AG20443 (cell line): Measurements from ENCODE around the gene STRBP.
A peak's percentile ranks its signal among the peaks of the same experiment; 100 is the strongest.
"Not testable (repeated sequence)": the region's sequence is repeated elsewhere in the genome, so short reads cannot be mapped to it uniquely, and the experiment has no call there.

Source experiments
- DNase-seq: peaks from one replicate; pipeline ENCODE4 v3.0.0; 2012; ENCODE audit warnings: low spot score, mixed read lengths

STRBP gene

DNA sequence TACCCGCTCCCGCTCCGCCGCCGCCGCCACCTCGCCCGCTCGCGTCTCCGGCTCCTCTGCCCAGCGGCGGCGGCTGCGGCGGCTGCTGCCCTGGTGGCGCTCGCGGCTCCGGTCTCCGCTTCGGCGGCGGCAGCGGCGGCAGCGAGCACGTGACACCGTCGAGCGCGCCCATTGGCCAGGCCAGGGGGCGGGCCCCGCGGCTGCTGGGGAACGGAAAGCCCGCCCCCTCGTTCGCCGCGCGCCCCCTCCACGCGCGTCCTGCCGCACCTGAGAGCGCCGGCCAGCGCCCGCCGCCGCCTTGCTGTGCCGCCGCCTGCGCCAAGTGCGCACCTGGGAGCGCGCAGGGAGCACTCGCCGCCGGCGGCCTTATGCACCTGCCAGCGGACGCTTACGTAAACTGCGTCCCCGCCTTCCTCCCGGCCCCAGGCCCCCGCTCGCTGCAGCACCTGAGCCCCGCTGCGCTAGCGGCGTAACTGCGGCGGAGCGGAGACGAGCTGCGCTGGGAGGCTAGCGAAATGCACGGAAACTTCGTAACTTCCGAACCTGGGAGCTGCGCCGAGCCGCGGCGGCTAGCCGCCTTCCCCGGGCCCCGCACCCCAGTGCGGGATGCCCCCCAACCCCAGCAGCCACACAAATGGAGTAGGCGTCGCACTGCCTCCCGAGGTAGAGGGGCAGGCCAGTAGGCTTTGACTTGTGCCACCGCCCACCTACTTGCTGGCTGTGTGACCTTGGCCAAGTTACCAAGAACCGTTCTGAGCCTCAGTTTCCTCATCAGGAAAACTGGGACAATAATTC, at the start of gene STRBP:
STRBP (minus strand) TSS at position 122 of the 795 bp plus-strand sequence. CDS start 84,452 bp downstream, outside the sequence.
- DNase-seq = peak; percentile 99

GRCh38 chr9:123316053-123316718, 47.8 kb upstream of the STRBP start:
- DNase-seq = no peak

GRCh38 chr9:123315635-123316034, 47.2 kb upstream of the STRBP start:
- no peak for DNase-seq

DNA sequence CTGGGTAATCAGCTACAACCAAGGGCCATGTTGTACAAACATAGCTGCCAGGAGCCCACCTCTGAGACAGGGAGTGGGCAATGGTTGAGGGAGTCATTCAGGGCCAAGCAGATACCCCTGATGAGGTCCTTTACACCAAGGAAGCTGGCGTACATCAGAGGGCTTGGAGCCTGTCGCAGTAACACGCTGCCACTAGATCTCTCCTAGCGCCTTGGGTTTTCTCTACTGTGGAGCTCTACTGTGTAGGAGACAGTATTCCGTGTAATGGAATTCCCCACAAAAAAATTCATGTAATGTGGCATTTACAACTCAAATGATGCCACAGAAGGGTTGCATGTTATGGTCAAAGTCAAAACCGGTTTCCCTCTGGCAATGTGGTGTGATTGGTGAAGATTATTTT, 46.2 kb upstream of the STRBP start:
- no peak for DNase-seq

- no peak for DNase-seq
Observed at GRCh38 chr9:123312306-123312877, 44.0 kb upstream of the STRBP start.

- DNase-seq = no peak
Observed at GRCh38 chr9:123311250-123311752, 42.9 kb upstream of the STRBP start.

GRCh38 chr9:123310551-123311249, 42.3 kb upstream of the STRBP start:
- DNase-seq = no peak

- no peak for DNase-seq
Observed at GRCh38 chr9:123309611-123310010, 41.2 kb upstream of the STRBP start.

DNA sequence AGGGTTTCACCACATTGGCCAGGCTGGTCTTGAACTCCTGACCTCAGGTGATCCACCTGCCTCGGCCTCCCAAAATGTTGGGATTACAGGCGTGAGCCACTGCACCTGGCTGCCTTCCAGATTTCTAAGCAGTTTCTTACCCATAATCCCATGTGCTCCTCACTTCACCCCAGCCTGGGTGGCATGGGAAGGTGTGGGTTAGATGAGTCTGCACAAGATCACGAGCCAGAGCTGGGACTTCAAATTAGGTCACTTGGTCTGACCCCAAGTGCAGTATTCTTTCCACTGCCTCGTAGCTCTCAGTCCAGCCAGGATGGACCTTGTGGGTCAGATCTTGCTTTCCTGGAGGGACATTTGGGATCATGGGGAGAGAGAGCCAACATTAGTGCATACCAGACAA, 37.5 kb upstream of the STRBP start:
- DNase-seq = no peak

- no peak for DNase-seq
Observed at GRCh38 chr9:123304340-123304691, 35.9 kb upstream of the STRBP start.

- no peak for DNase-seq
Observed at GRCh38 chr9:123302348-123303214, 34.2 kb upstream of the STRBP start.

DNA sequence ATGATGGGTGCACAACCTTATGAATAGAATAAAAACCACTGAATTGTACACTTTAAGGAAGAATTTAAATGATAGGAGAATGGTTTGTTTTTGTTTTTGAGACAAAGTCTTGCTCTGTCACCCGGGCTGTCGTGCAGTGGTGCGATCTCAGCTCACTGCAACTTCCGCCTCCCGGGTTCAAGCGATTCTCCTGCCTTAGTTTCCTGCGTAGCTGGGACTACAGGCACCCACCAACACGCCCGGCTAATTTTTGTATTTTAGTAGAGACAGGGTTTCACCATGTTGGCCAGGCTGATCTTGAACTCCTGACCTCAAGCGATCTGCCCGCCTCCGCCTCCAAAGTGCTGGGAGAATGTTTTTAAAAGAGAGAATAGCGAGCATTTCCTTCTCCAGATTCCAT, 33.5 kb upstream of the STRBP start:
- DNase-seq = not testable (repeated sequence)

DNA sequence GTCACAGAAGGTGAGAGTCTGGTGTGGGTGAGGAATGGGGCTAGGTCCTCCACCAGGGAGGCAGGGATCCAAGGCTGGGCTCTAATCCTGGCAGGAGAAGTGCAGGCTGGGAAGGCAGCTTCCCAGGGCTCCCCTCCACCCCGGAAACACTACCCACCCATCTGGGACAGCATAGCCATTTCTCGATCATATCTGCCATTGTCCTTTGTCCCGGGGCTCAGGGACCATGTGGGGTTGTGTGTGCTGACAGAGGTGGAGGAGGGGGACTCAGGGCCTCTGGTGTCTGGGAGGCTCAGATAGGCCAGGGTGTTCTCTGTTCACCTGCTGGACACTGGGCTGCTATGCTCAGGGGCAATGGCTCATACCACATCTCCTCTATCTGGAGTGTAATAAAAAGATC, 32.2 kb upstream of the STRBP start:
- DNase-seq = no peak

DNA sequence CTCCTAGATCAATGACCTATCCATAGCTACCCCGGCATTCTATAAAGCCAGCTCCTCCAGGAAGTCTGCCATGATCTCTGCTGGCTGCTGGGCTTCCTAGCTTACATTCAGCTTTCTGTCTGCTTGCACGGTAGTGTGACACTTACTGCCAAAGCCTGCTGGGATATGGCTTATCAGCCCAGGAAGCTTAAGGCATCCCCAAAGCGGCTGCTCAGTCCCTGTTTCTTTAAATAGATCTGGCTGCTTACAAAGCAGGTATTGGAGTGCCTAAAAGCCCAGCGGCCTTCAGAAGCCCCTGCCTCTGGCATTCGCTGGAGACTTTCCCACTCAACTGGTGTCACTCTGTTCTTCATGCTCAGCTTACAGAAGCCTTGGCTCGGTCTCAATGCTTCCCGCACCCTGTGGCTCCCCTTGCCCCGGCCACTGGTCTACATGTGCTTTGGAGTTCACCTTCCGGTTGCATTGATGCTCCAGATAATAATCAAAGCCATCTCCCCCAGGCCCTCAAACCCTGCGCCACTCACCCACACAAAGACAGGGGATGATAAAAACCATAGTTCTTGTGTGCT, 31.3 kb upstream of the STRBP start:
- no peak for DNase-seq

- no peak for DNase-seq
Observed at GRCh38 chr9:123296174-123296573, 27.8 kb upstream of the STRBP start.

DNA sequence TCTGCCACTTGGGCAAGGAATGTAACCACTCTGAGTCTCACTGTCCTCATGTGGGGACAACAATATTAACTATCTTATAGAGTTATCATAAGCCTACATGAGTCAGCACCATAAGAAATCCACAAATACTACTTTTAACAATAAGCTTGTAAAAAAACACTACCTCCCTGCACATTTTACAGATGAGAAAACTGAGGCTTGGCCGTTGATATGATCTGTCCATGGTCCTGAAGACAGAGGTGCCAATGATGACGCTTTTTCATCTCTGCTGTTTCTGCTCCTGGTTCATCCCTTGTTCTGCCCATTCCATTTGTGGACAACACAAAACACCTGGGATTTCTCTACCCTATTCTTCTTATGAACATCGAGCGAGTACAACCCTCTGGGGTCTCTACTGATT, 23.4 kb upstream of the STRBP start:
- DNase-seq = no peak

GRCh38 chr9:123290764-123291163, 22.4 kb upstream of the STRBP start:
- DNase-seq = no peak

DNA sequence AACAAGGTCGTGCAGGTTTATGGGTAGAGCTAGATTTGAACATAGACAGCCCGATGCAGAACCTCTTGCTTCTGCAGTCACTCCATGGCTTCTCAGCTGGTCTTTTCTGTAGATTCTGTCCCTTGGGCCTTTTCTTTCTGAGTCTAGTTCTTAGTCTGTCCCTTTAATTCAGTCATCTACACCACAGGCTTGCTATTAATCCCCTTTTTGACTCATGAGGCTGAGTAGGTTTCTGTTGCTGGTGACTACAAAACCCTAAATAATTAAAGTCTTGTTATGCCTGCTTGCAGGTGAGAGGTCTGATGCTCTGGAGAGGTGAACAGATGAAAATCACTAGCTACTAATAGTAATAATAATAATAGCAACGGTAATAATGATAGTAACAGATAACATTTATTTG, 19.3 kb upstream of the STRBP start:
- no peak for DNase-seq

GRCh38 chr9:123286324-123286723, 17.9 kb upstream of the STRBP start:
- DNase-seq = no peak

GRCh38 chr9:123284656-123285055, 16.3 kb upstream of the STRBP start:
- no peak for DNase-seq

- DNase-seq = no peak
Observed at GRCh38 chr9:123283455-123283854, 15.1 kb upstream of the STRBP start.
